Brain microvascular endothelial cell (primary cell): ENCODE data around the gene PCCB.

ENCODE experiments used
- DNase-seq: peaks from one replicate; pipeline ENCODE4 v3.0.0-alpha.2; 2020
- H3K27ac ChIP-seq: fragments of 250-450 bp; sonication (Bioruptor Pico); 2 replicates; pipeline ENCODE4 v1.5.1; 2020; ENCODE audit warnings: mild to moderate bottlenecking, moderate library complexity
- H3K27me3 ChIP-seq: fragments of 250-450 bp; sonication (Bioruptor Pico); replicated peaks from 2 replicates; pipeline ENCODE4 v1.5.1; 2020; ENCODE audit warnings: mild to moderate bottlenecking
- H3K36me3 ChIP-seq: fragments of 250-450 bp; sonication (Bioruptor Pico); replicated peaks from 2 replicates; pipeline ENCODE4 v1.5.1; 2020; ENCODE audit warnings: mild to moderate bottlenecking
- H3K4me3 ChIP-seq: 2 replicates; pipeline ENCODE4 v1.5.1; 2011; ENCODE audit warnings: low read depth, mild to moderate bottlenecking, control low read depth, low read length, moderate library complexity
- CTCF ChIP-seq: IDR thresholded peaks from 2 replicates; pipeline ENCODE4 v1.5.1; 2011; ENCODE audit warnings: low read depth, mild to moderate bottlenecking, moderate library complexity, low read length, control low read depth, inconsistent platforms; ENCODE audit errors: missing control alignments
- in situ Hi-C: cut with HindIII; loops from 2 replicates; pipeline ENCODE4 v1.10.0; 2017; ENCODE audit warnings: low sequenced_read_pairs, low pct_ligation_motif_present

PCCB gene

GRCh38 chr3:136279092-136279491, 29.0 kb downstream of the PCCB start:
- H3K27me3 ChIP-seq: no peaks in the 10 kb centered on the region

GRCh38 chr3:136280961-136281360, 30.8 kb downstream of the PCCB start:
- H3K27me3 ChIP-seq: no peaks in the 10 kb centered on the region
- H3K4me3 ChIP-seq: no peak overlapping the region
- in situ Hi-C loops: no loop called here
- no peak overlapping the region for H3K27ac ChIP-seq
- DNase-seq: no peak
- no peak for TF ChIP-seq CTCF
- peaks cover 2% of the 10 kb centered on the region for H3K36me3 ChIP-seq

More at GRCh38 chr3:136279092-136279491, 29.0 kb downstream of the PCCB start:
- H3K4me3 ChIP-seq: no peak overlapping the region
- no peak overlapping the region for H3K27ac ChIP-seq
- no peak for TF ChIP-seq CTCF
- in situ Hi-C loops: no loop called here
- H3K36me3 ChIP-seq: no peaks in the 10 kb centered on the region
- no peak for DNase-seq

DNA sequence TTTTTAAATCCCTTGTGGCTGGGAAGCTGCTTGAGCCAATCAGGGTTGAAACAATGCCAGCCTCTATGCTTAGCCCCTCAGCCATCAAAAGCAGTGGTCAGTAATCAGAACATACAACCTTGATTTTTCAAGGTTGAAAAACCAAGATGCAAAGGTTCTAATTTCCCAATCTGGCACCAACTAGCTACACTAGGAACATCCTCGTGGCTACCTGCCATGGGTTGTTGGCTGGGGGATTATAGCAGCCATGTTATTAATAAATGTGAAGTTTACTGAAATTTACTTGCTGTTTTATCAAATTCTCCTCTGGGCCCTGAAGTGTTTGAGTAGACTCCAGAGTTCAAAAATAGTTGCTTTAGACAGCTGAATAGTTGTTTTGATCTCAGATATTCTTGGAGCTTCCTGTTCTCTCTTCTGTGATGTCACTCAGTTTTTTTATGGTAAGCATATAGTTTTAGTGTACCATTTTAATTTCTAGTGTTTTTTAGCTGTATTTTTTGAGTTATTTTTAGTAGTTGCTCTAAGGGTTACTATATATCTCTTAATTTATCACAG, 31.9 kb downstream of the PCCB start:
- H3K27me3 ChIP-seq: no peaks in the 10 kb centered on the region
- DNase-seq: no peak
- in situ Hi-C loops: no loop called here
- H3K36me3 ChIP-seq: peaks cover 2% of the 10 kb centered on the region
- no peak overlapping the region for H3K27ac ChIP-seq
- H3K4me3 ChIP-seq: no peak overlapping the region
- no peak for TF ChIP-seq CTCF

DNA sequence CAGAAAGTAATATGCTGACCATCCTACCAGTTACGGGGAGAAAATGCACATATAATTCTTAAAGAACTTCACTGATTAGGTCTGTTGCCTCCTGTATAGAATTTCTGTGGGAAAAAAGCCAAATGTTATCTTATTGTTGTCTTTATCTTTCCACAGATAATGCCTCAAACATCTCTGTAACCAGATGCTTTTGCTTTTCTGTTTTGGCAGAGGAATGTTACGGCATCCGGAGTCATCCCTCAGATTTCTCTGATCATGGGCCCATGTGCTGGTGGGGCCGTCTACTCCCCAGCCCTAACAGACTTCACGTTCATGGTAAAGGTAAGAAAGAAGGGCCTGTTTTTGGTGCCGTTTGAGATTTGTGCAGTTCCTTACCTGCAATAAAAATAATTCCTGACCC, 33.5 kb downstream of the PCCB start:
- DNase-seq: peak; percentile 40
- H3K36me3 ChIP-seq: peaks cover 2% of the 10 kb centered on the region

DNA sequence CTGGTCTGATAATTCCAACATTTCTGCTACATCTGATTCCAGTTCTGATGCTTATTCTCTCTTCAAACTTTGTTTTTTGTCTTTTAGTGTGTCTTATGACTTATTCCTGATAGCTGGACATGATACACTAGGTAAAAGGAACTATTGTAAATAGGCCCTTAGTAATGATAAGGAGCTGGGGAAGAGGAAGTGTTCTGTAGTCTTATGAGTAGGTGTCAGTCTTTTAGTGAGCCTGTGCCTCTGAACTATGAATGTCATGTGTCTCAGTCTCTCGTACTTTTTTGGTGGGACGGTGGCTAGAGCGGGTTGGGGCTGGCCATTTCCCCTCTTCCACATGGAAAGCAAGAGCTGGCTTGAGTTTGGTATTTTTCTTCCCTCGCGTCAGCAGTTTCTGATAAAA, 41.2 kb downstream of the PCCB start:
- Histone ChIP-seq H3K4me3 (no peak overlapping the region), H3K27me3 (no peaks in the 10 kb centered on the region), H3K36me3 (no peaks in the 10 kb centered on the region), H3K27ac (no peak overlapping the region)
- DNase-seq: no peak
- in situ Hi-C loops: no loop called here
- TF ChIP-seq CTCF: no peak

More for the DNA sequence above, 33.5 kb downstream of the PCCB start:
- Histone ChIP-seq H3K27ac (no peak overlapping the region), H3K4me3 (no peak overlapping the region), H3K27me3 (no peaks in the 10 kb centered on the region)
- no peak for TF ChIP-seq CTCF
- in situ Hi-C loops: no loop called here

DNA sequence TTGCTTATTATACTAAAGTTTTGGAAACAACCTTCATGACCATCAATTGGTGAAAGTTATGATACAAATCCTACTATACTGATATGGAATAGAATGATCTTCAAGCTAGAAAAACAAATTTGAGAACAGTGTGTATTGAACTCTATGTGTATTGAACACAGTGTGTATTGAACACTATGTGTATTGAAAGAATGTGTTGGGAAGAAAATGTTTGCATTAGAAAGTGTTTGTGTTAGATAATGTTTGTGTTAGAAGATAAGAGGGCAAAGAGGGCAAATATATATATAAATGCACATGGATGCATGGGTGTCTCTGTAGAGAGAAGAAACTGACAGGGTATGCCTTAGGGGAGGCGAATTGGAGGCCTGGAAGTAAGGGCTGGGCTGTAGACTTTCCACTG, 42.4 kb downstream of the PCCB start:
- in situ Hi-C loops: no loop called here
- no peaks in the 10 kb centered on the region for H3K36me3 ChIP-seq
- H3K27ac ChIP-seq: no peak overlapping the region
- no peak for DNase-seq
- H3K27me3 ChIP-seq: no peaks in the 10 kb centered on the region
- no peak for TF ChIP-seq CTCF
- no peak overlapping the region for H3K4me3 ChIP-seq
